GM12875 (cell line): Measurements from ENCODE around the gene ZBTB8OS.
"Not testable (repeated sequence)": the region's sequence is repeated elsewhere in the genome, so short reads cannot be mapped to it uniquely, and the experiment has no call there.

Experiments used
- H3K4me3 ChIP-seq: one replicate; pipeline ENCODE4 v1.5.1; 2011; ENCODE audit warnings: low read depth, low read length, control low read depth
- CTCF ChIP-seq: IDR thresholded peaks from 2 replicates; pipeline ENCODE4 v1.5.1; 2011; ENCODE audit warnings: low read depth, mild to moderate bottlenecking, control low read depth, inconsistent platforms, low read length, moderate library complexity, borderline replicate concordance; ENCODE audit not compliant: insufficient read depth

Gene ZBTB8OS

GRCh38 chr1:32650248-32650751, at the start of gene ZBTB8OS:
TSS of gene ZBTB8OS (minus strand) at chr1:32650550. CDS start at chr1:32650529, 21 bp downstream.
- H3K4me3 ChIP-seq, result peak within 1 kb of the TSS; percentile 80
- no peak for TF ChIP-seq CTCF

DNA sequence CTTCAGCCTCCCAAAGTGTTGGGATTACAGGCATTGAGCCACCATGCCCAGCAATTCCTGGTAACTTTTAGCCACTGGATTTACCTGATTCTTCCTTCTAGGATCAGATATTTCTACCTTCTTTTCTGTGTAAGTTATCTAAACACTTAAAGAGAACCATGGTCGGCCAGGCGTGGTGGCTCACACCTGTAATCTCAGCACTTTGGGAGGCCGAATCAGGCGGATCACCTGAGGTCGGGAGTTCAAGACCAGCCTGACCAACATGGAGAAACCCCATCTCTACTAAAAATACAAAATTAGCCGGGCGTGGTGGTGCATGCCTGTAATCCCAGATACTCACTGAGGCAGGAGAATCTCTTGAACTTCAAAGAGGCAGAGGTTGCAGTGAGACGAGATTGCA, 46.6 kb upstream of the ZBTB8OS start:
- H3K4me3 ChIP-seq, result not testable (repeated sequence)

GRCh38 chr1:32696041-32696440, 45.7 kb upstream of the ZBTB8OS start:
- H3K4me3 ChIP-seq, result no peak overlapping the region
- TF ChIP-seq CTCF, result no peak

- no peak for TF ChIP-seq CTCF
- no peak overlapping the region for H3K4me3 ChIP-seq
Observed at GRCh38 chr1:32695098-32695904, 45.0 kb upstream of the ZBTB8OS start.

GRCh38 chr1:32693455-32694174, 43.3 kb upstream of the ZBTB8OS start:
- H3K4me3 ChIP-seq, result no peak overlapping the region
- TF ChIP-seq CTCF, result no peak

- TF ChIP-seq CTCF, result no peak
Observed at GRCh38 chr1:32686387-32686786, 36.0 kb upstream of the ZBTB8OS start.

GRCh38 chr1:32685498-32685897, 35.1 kb upstream of the ZBTB8OS start:
- TF ChIP-seq CTCF, result no peak

More at GRCh38 chr1:32686387-32686786, 36.0 kb upstream of the ZBTB8OS start:
- H3K4me3 ChIP-seq, result no peak overlapping the region

More at GRCh38 chr1:32685498-32685897, 35.1 kb upstream of the ZBTB8OS start:
- H3K4me3 ChIP-seq, result no peak overlapping the region
